ENCODE data around the gene ICE2.

The ICE2 gene

GRCh38 chr15:60369696-60370095 lies 109.2 kb downstream of the ICE2 start:
- DNase-seq (ENCODE audit: low read depth in 2 of 2) = no peak

Measured in stimulated activated CD8-positive, alpha-beta memory T cell treated with anti-CD3 and anti-CD28 coated beads, Interleukin-7, amount 100 ng/mL, for 4 hours (primary cell).